DND-41 (cell line): ENCODE data around the gene MAN2B2.
"Not testable (repeated sequence)": the region's sequence is repeated elsewhere in the genome, so short reads cannot be mapped to it uniquely, and the experiment has no call there.

Experiments used
- ATAC-seq: fragments of 200-7000 bp; cut with Tn5 transposase; 3 replicates; pipeline ENCODE4 v1.9.1; 2021; ENCODE audit warnings: low read depth; ENCODE audit not compliant: insufficient read depth
- DNase-seq: peaks from one replicate; pipeline ENCODE4 v3.0.0-alpha.2; 2020
- H2AFZ ChIP-seq: 2 replicates; pipeline ENCODE4 v1.6.0; 2012; ENCODE audit warnings: low read depth, low read length
- H3K27ac ChIP-seq: 2 replicates; pipeline ENCODE4 v1.5.1; 2012; ENCODE audit warnings: low read length, inconsistent platforms
- H3K27me3 ChIP-seq: fragments of 200-600 bp; sonication (generic); 2 replicates; pipeline ENCODE4 v1.6.0; 2012; ENCODE audit warnings: low read length, mild to moderate bottlenecking, inconsistent platforms; ENCODE audit not compliant: insufficient read depth, poor library complexity
- H3K36me3 ChIP-seq: 2 replicates; pipeline ENCODE4 v1.5.1; 2012; ENCODE audit warnings: low read length, inconsistent platforms; ENCODE audit not compliant: insufficient read depth
- H3K4me1 ChIP-seq: 2 replicates; pipeline ENCODE4 v1.5.1; 2012; ENCODE audit warnings: mild to moderate bottlenecking, low read length; ENCODE audit not compliant: insufficient read depth
- H3K4me2 ChIP-seq: 2 replicates; pipeline ENCODE4 v1.6.0; 2012; ENCODE audit warnings: mild to moderate bottlenecking, moderate library complexity, low read length, inconsistent platforms; ENCODE audit not compliant: insufficient read depth
- H3K4me3 ChIP-seq, 2 experiments: fragments of 200-600 bp in 1 of 2; shearing (Covaris generic) in 1 of 2; 2 replicates each; pipeline ENCODE4 v1.5.1; 2012 to 2016; ENCODE audit warnings: inconsistent platforms in 2 of 2, low read length in 2 of 2, mild to moderate bottlenecking in 2 of 2, low read depth in 1 of 2, moderate library complexity in 1 of 2
- H3K79me2 ChIP-seq: 2 replicates; pipeline ENCODE4 v1.6.0; 2012; ENCODE audit warnings: low read length, inconsistent platforms; ENCODE audit not compliant: insufficient read depth
- H3K9ac ChIP-seq: 2 replicates; pipeline ENCODE4 v1.6.0; 2012; ENCODE audit warnings: low read depth, mild to moderate bottlenecking, inconsistent platforms, low read length, moderate library complexity
- H3K9me3 ChIP-seq: 2 replicates; pipeline ENCODE4 v1.5.1; 2012; ENCODE audit warnings: low read length, moderate library complexity, mild to moderate bottlenecking, inconsistent platforms; ENCODE audit not compliant: insufficient read depth, severe bottlenecking
- H4K20me1 ChIP-seq: 2 replicates; pipeline ENCODE4 v1.6.0; 2012; ENCODE audit warnings: low read length; ENCODE audit not compliant: insufficient read depth
- CTCF ChIP-seq: IDR thresholded peaks from 2 replicates; pipeline ENCODE4 v1.5.1; 2012; ENCODE audit warnings: borderline replicate concordance, low read length, moderate library complexity, mild to moderate bottlenecking; ENCODE audit not compliant: poor library complexity, severe bottlenecking; ENCODE audit errors: extremely low read depth
- EZH2 ChIP-seq: IDR thresholded peaks from 3 replicates; pipeline ENCODE4 v1.6.1; 2012; ENCODE audit warnings: borderline replicate concordance, low read depth, mild to moderate bottlenecking, moderate library complexity, low read length, inconsistent platforms; ENCODE audit not compliant: severe bottlenecking

MAN2B2 gene

GRCh38 chr4:6672131-6672530, 97.1 kb downstream of the MAN2B2 start:
- Histone ChIP-seq H3K9me3 (no peaks in the 10 kb centered on the region), H3K4me2 (no peak overlapping the region), H3K4me3 (no peak overlapping the region), H3K4me1 (peaks cover 34% of the 10 kb centered on the region), H3K79me2 (peaks cover 32% of the 10 kb centered on the region), H2AFZ (no peak overlapping the region), H3K9ac (no peak overlapping the region), H3K36me3 (peaks cover 24% of the 10 kb centered on the region), H3K27ac (no peak overlapping the region), H4K20me1 (peaks cover 28% of the 10 kb centered on the region), H3K27me3 (no peaks in the 10 kb centered on the region)
- TF ChIP-seq EZH2 (no peak), CTCF (no peak)
- DNase-seq = no peak
- no peak for ATAC-seq

- not testable (repeated sequence) for H2AFZ ChIP-seq, ATAC-seq, H3K27me3 ChIP-seq, DNase-seq, H3K9ac ChIP-seq, H3K9me3 ChIP-seq
- Histone ChIP-seq H4K20me1 (peaks cover 33% of the 10 kb centered on the region), H3K79me2 (peaks cover 38% of the 10 kb centered on the region), H3K27ac (peak overlapping the region; percentile 65; the same call in 1 of the 2 replicates), H3K4me2 (peak overlapping the region; percentile 86; the same call in 1 of the 2 replicates), H3K4me1 (peaks cover 38% of the 10 kb centered on the region), H3K4me3 (peak overlapping the region in 1 of 2 experiments; percentile 81; a peak in 2 of 4 replicates), H3K36me3 (peaks cover 29% of the 10 kb centered on the region)
These were observed 97.7 kb downstream of the MAN2B2 start for GRCh38 chr4:6672541-6673190.
